HepG2 (cell line): ENCODE results near the gene ARHGAP29. TPM values are rescaled to one million over a fixed set of nuclear protein-coding genes. Genes with fewer than 3 reads are reported as not detected.
"Not testable (repeated sequence)": the region's sequence is repeated elsewhere in the genome, so short reads cannot be mapped to it uniquely, and the experiment has no call there.

Experiments
- ATAC-seq: fragments of 200-7000 bp; cut with Tn5 transposase; 3 replicates; pipeline ENCODE4 v1.9.1; 2020; ENCODE audit warnings: mild to moderate bottlenecking, moderate library complexity
- BruUV-seq: library from RNA; stranded (reverse); fragments of 400-500 nt; replicated peaks from 2 replicates; lab custom pipeline; 2021; lab: Mats Ljungman, UMichigan
- CTCF ChIA-PET: fragments of 300-600 bp; formaldehyde crosslinking; extraction: SDS; loops from one replicate; lab custom pipeline; 2021; ENCODE audit warnings: low total read pairs, inconsistent platforms, low intra/inter-chr PET ratio; lab: Yijun Ruan, JAX
- POLR2A ChIA-PET: fragments of 350-600 bp; sonication (Branson Sonifier 250); formaldehyde crosslinking; loops from one replicate; lab custom pipeline; 2020; ENCODE audit warnings: antibody characterized with exemption, inconsistent platforms; lab: Yijun Ruan, JAX
- DNase-seq: peaks from one replicate; pipeline ENCODE4 v3.0.0-alpha.2; 2015; ENCODE audit warnings: low spot score
- FAIRE-seq: peaks from 3 replicates; lab custom pipeline; 2011; peaks lifted over from hg19 to GRCh38; lab: Jason Lieb, UNC
- H2AFZ ChIP-seq: one replicate; pipeline ENCODE4 v1.6.1; 2011; ENCODE audit warnings: low read length, inconsistent platforms
- H3K27ac ChIP-seq: fragments of 300-600 bp; 3 replicates; pipeline ENCODE4 v1.8.0; 2011; ENCODE audit warnings: mixed run types, mild to moderate bottlenecking, mixed read lengths, low read length, inconsistent platforms; ENCODE audit not compliant: insufficient read depth; ENCODE audit errors: extremely low read length
- H3K27me3 ChIP-seq, 2 experiments: fragments of 200-600 bp in 1 of 2; 2 replicates in 1 of 2; 3 replicates in 1 of 2; pipeline versions ENCODE4 v1.6.0 to v1.8.0; 2011; ENCODE audit warnings: low read length in 2 of 2, mild to moderate bottlenecking in 2 of 2, moderate library complexity in 2 of 2, inconsistent platforms in 1 of 2; ENCODE audit not compliant: insufficient read depth in 2 of 2, control insufficient read depth in 1 of 2
- H3K36me3 ChIP-seq, 2 experiments: fragments of 200-600 bp in 1 of 2; replicated peaks in 1 of 2; 2 replicates in 1 of 2; 3 replicates in 1 of 2; pipeline versions ENCODE4 v1.5.1 to v1.8.0; 2011; ENCODE audit warnings: low read length in 2 of 2, inconsistent platforms in 1 of 2; ENCODE audit not compliant: insufficient read depth in 2 of 2, control insufficient read depth in 1 of 2
- H3K4me1 ChIP-seq: 2 replicates; pipeline ENCODE4 v1.5.1; 2012; ENCODE audit warnings: low read length, inconsistent platforms; ENCODE audit not compliant: insufficient read depth
- H3K4me2 ChIP-seq: 2 replicates; pipeline ENCODE4 v1.6.0; 2011; ENCODE audit warnings: low read depth, low read length, inconsistent platforms
- H3K4me3 ChIP-seq, 3 experiments: fragments of 200-600 bp in 1 of 3; sonication (generic), shearing (Covaris generic) in 1 of 3; replicated peaks in 1 of 3; 2 replicates each; pipeline ENCODE4 v1.5.1; 2011 to 2016; ENCODE audit warnings: low read length in 3 of 3, inconsistent platforms in 2 of 3, low read depth in 2 of 3, mild to moderate bottlenecking in 2 of 3, control low read depth in 1 of 3, mixed read lengths in 1 of 3; ENCODE audit not compliant: insufficient read depth in 1 of 3
- H3K79me2 ChIP-seq: one replicate; pipeline ENCODE4 v1.6.1; 2011; ENCODE audit warnings: low read length, inconsistent platforms; ENCODE audit not compliant: insufficient read depth
- H3K9ac ChIP-seq: 2 replicates; pipeline ENCODE4 v1.6.0; 2011; ENCODE audit warnings: mild to moderate bottlenecking, low read depth, low read length, inconsistent platforms; ENCODE audit not compliant: insufficient read depth
- H3K9me3 ChIP-seq: 2 replicates; pipeline ENCODE4 v1.5.1; 2012; ENCODE audit warnings: mild to moderate bottlenecking, low read length
- H4K20me1 ChIP-seq: 2 replicates; pipeline ENCODE4 v1.6.0; 2011; ENCODE audit warnings: inconsistent platforms, mild to moderate bottlenecking, low read length, moderate library complexity; ENCODE audit not compliant: insufficient read depth
- TAF15 ChIP-seq: fragments of 200-400 bp; formaldehyde crosslinking; IDR thresholded peaks from one replicate; pipeline ENCODE4 v1.6.1; 2018; ENCODE audit warnings: mild to moderate bottlenecking, low read depth, low read length; ENCODE audit not compliant: poor library complexity, severe bottlenecking
- in situ Hi-C: cut with HindIII; loops from 2 replicates; pipeline ENCODE4 v1.10.0; 2017; ENCODE audit warnings: low pct_unique_long_range_greater_than_20kb; ENCODE audit not compliant: extremely low pct_ligation_motif_present
- intact Hi-C: fragments of 100-400 bp; cut with micrococcal nuclease; formaldehyde crosslinking; loops from one replicate; pipeline ENCODE4 v1.10.0; 2022; ENCODE audit not compliant: unreplicated experiment
- polyA plus RNA-seq, 8 experiments: library from polyadenylated mRNA; depleted of rRNA in 3 of 8; stranded (reverse) in 7 of 8; unstranded in 1 of 8; fragments of >200 nt; fragmentation: Illumina TruSeq in 4 of 8; extraction: Trizol in 4 of 8; gene quantifications; 2 replicates each; pipeline versions ENCODE4 v1.2.1 to v1.2.3, GENCODE V29; 2011 to 2016; ENCODE audit warnings: low read depth in 4 of 8, missing spikeins in 1 of 8, mixed read lengths in 1 of 8; ENCODE audit not compliant: insufficient read depth in 1 of 8
- total RNA-seq, 5 experiments: library from RNA; depleted of rRNA; stranded (reverse); fragments of >200 nt; fragmentation: Illumina TruSeq; extraction: Trizol; gene quantifications; 2 replicates each; pipeline ENCODE4 v1.2.3, GENCODE V29; 2016; ENCODE audit warnings: low read depth in 1 of 5
- TF ChIP-seq, protein P1 (sequence below): sonication (generic); formaldehyde crosslinking; conservative IDR thresholded peaks from 2 replicates; pipeline ENCODE4 v1.4.0; 2020; ENCODE audit warnings: missing genetic modification reagents
- TF ChIP-seq, protein P2 (sequence below): IDR thresholded peaks from 2 replicates; pipeline ENCODE4 v1.6.1; 2012; ENCODE audit warnings: low read depth, low read length, improper control_type of control experiment
- TF ChIP-seq, protein P3 (sequence below): sonication (generic); formaldehyde crosslinking; IDR thresholded peaks from 2 replicates; pipeline ENCODE4 v1.4.0; 2020; ENCODE audit warnings: missing genetic modification reagents

The ARHGAP29 gene
- total and polyA plus RNA-seq, 2 of the 13 experiments (the other 11 are each of a cell fraction or from before 2014, with no cell fraction given), result 12.8 to 18.3 TPM

DNA sequence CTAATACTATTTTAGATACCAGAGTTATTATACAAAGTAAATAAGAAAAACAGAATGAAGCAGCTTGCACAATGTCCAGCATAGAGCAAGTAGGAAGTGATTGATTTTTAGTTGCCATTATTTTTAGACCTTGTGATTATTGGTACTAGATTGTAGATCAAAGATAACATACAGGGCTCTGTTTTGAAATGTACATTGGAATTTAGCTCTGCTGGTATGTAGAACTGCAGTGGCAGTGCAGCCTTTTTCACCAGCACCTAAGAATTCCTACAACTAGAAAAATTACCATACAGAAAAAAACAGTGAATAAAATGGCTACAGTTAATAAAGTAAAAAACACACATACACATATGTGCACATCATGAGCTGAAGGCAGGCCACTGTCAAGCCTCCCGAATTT lies 84.3 kb downstream of the ARHGAP29 start (continued):
- TF ChIP-seq, protein P1, sequence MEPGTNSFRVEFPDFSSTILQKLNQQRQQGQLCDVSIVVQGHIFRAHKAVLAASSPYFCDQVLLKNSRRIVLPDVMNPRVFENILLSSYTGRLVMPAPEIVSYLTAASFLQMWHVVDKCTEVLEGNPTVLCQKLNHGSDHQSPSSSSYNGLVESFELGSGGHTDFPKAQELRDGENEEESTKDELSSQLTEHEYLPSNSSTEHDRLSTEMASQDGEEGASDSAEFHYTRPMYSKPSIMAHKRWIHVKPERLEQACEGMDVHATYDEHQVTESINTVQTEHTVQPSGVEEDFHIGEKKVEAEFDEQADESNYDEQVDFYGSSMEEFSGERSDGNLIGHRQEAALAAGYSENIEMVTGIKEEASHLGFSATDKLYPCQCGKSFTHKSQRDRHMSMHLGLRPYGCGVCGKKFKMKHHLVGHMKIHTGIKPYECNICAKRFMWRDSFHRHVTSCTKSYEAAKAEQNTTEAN (CRISPR knock-in tag), result no peak
- TF ChIP-seq, protein P2, sequence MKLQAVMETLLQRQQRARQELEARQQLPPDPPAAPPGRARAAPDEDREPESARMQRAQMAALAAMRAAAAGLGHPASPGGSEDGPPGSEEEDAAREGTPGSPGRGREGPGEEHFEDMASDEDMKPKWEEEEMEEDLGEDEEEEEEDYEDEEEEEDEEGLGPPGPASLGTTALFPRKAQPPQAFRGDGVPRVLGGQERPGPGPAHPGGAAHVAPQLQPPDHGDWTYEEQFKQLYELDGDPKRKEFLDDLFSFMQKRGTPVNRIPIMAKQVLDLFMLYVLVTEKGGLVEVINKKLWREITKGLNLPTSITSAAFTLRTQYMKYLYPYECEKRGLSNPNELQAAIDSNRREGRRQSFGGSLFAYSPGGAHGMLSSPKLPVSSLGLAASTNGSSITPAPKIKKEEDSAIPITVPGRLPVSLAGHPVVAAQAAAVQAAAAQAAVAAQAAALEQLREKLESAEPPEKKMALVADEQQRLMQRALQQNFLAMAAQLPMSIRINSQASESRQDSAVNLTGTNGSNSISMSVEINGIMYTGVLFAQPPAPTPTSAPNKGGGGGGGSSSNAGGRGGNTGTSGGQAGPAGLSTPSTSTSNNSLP, result no peak
- no peak for TF ChIP-seq TAF15
- TF ChIP-seq, protein P3, sequence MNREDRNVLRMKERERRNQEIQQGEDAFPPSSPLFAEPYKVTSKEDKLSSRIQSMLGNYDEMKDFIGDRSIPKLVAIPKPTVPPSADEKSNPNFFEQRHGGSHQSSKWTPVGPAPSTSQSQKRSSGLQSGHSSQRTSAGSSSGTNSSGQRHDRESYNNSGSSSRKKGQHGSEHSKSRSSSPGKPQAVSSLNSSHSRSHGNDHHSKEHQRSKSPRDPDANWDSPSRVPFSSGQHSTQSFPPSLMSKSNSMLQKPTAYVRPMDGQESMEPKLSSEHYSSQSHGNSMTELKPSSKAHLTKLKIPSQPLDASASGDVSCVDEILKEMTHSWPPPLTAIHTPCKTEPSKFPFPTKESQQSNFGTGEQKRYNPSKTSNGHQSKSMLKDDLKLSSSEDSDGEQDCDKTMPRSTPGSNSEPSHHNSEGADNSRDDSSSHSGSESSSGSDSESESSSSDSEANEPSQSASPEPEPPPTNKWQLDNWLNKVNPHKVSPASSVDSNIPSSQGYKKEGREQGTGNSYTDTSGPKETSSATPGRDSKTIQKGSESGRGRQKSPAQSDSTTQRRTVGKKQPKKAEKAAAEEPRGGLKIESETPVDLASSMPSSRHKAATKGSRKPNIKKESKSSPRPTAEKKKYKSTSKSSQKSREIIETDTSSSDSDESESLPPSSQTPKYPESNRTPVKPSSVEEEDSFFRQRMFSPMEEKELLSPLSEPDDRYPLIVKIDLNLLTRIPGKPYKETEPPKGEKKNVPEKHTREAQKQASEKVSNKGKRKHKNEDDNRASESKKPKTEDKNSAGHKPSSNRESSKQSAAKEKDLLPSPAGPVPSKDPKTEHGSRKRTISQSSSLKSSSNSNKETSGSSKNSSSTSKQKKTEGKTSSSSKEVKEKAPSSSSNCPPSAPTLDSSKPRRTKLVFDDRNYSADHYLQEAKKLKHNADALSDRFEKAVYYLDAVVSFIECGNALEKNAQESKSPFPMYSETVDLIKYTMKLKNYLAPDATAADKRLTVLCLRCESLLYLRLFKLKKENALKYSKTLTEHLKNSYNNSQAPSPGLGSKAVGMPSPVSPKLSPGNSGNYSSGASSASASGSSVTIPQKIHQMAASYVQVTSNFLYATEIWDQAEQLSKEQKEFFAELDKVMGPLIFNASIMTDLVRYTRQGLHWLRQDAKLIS, result no peak

DNA sequence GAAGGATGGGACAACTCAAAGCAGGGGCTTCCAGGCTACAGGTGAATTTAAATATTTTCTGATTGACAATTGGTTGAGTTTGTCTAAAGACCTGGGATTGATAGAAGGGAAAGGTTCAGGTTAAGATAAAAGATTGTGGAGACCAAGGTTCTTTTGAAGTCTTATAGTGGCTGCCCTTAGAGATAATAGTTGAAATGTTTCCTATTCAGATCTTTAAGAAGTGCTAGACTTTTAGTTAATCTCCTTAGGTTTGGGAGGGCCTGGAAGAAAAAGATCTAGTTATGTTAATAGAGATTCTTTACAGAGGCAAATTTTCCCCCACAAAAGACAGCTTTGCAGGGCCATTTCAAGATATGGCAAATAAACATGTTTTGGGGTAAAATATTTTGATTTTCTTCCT lies 88.2 kb downstream of the ARHGAP29 start:
- H4K20me1 ChIP-seq, CTCF ChIA-PET, DNase-seq, in situ Hi-C loops, H3K9ac ChIP-seq, H3K27me3 ChIP-seq, H3K79me2 ChIP-seq, POLR2A ChIA-PET, H3K4me1 ChIP-seq, H2AFZ ChIP-seq, intact Hi-C loops, BruUV-seq, H3K4me2 ChIP-seq, H3K9me3 ChIP-seq, H3K4me3 ChIP-seq, FAIRE-seq, H3K36me3 ChIP-seq, ATAC-seq, H3K27ac ChIP-seq: not testable (repeated sequence)
